Smooth muscle cell (in vitro differentiated cells): Measurements from ENCODE around the gene CARHSP1. TPM values are rescaled to one million over a fixed set of nuclear protein-coding genes. Genes with fewer than 3 reads are reported as not detected.
"Not testable (repeated sequence)": the region's sequence is repeated elsewhere in the genome, so short reads cannot be mapped to it uniquely, and the experiment has no call there.

Experiments
- DNase-seq: peaks from one replicate; lab custom pipeline; 2025; ENCODE audit not compliant: unreplicated experiment; lab: John Stamatoyannopoulos, UW
- H2AFZ ChIP-seq: fragments of 200-600 bp; sonication (generic); 2 replicates; pipeline ENCODE4 v1.6.0; 2016; ENCODE audit warnings: antibody characterized with exemption, low read depth, mild to moderate bottlenecking
- H3F3A ChIP-seq: fragments of 200-600 bp; sonication (generic); 2 replicates; pipeline ENCODE4 v1.6.0; 2017; ENCODE audit warnings: antibody characterized with exemption, low read depth
- H3K27ac ChIP-seq: fragments of 200-600 bp; sonication (generic); 2 replicates; pipeline ENCODE4 v1.5.1; 2016; ENCODE audit warnings: low read depth, mild to moderate bottlenecking
- H3K27me3 ChIP-seq: fragments of 200-600 bp; sonication (generic); 2 replicates; pipeline ENCODE4 v1.6.1; 2016; ENCODE audit warnings: low read depth, mild to moderate bottlenecking
- H3K36me3 ChIP-seq: fragments of 200-600 bp; sonication (generic); 2 replicates; pipeline ENCODE4 v1.5.1; 2016; ENCODE audit warnings: low read depth
- H3K4me1 ChIP-seq: fragments of 200-600 bp; sonication (generic); 2 replicates; pipeline ENCODE4 v1.5.1; 2016; ENCODE audit warnings: low read depth
- H3K4me2 ChIP-seq: fragments of 200-600 bp; sonication (generic); 2 replicates; pipeline ENCODE4 v1.6.0; 2016; ENCODE audit warnings: mild to moderate bottlenecking
- H3K4me3 ChIP-seq: fragments of 200-600 bp; sonication (generic); 2 replicates; pipeline ENCODE4 v1.5.1; 2016; ENCODE audit warnings: mild to moderate bottlenecking
- H3K79me2 ChIP-seq: fragments of 200-600 bp; sonication (generic); 2 replicates; pipeline ENCODE4 v1.6.0; 2016; ENCODE audit warnings: low read depth, mild to moderate bottlenecking
- H3K9ac ChIP-seq: fragments of 200-600 bp; sonication (generic); 2 replicates; pipeline ENCODE4 v1.6.0; 2016; ENCODE audit warnings: low read depth
- H3K9me3 ChIP-seq: fragments of 200-600 bp; sonication (generic); replicated peaks from 2 replicates; pipeline ENCODE4 v1.5.1; 2016; ENCODE audit warnings: low read depth
- H4K20me1 ChIP-seq: fragments of 200-600 bp; sonication (generic); 2 replicates; pipeline ENCODE4 v1.6.0; 2016; ENCODE audit warnings: low read depth
- CTCF ChIP-seq: fragments of 200-600 bp; sonication (generic); IDR thresholded peaks from 2 replicates; pipeline ENCODE4 v1.5.1; 2017; ENCODE audit warnings: borderline replicate concordance, mild to moderate bottlenecking, antibody characterized with exemption; ENCODE audit not compliant: insufficient read depth, poor library complexity, severe bottlenecking
- WGBS: methylation state at CpG from one replicate; pipeline ENCODE4 v1.1.7; 2016; ENCODE audit warnings: low lambda C conversion rate; 5-methylcytosine and 5-hydroxymethylcytosine counted together
- polyA plus RNA-seq: library from polyadenylated mRNA; unstranded; fragments of >200 nt; fragmentation: Nextera tagmentation; extraction: Ambion mirVana; gene quantifications from 2 replicates; pipeline ENCODE4 v1.2.1, GENCODE V29; 2016
- total RNA-seq: library from RNA; depleted of rRNA; stranded (reverse); fragments of >200 nt; gene quantifications from 2 replicates; pipeline ENCODE4 v1.2.3, GENCODE V29; 2014

Gene CARHSP1
- total and polyA plus RNA-seq, 2 experiments from 2014 or later, result 62.6 to 94.0 TPM

GRCh38 chr16:8877894-8878522, 9.2 kb upstream of the CARHSP1 start:
- no peak for DNase-seq
- Histone ChIP-seq H2AFZ (no peak overlapping the region), H3K9me3 (no peaks in the 10 kb centered on the region), H3K27ac (peak overlapping the region; percentile 72), H3K4me2 (peak overlapping the region; percentile 77), H3K4me3 (no peak overlapping the region), H3K9ac (no peak overlapping the region), H3K36me3 (no peaks in the 10 kb centered on the region), H3F3A (no peaks in the 10 kb centered on the region), H3K79me2 (no peaks in the 10 kb centered on the region), H3K27me3 (no peaks in the 10 kb centered on the region), H4K20me1 (no peaks in the 10 kb centered on the region), H3K4me1 (peaks cover 7% of the 10 kb centered on the region)
- 80% methylated on average over 8 of the region's 8 CpGs for WGBS
- TF ChIP-seq CTCF, result no peak

- DNase-seq, H4K20me1 ChIP-seq, H2AFZ ChIP-seq, H3K27ac ChIP-seq, H3F3A ChIP-seq, H3K27me3 ChIP-seq, H3K4me2 ChIP-seq, H3K9me3 ChIP-seq, H3K79me2 ChIP-seq, H3K9ac ChIP-seq, H3K4me1 ChIP-seq, H3K4me3 ChIP-seq, H3K36me3 ChIP-seq: not testable (repeated sequence)
- WGBS, result 90% methylated on average over 7 of the region's 7 CpGs
Observed at GRCh38 chr16:8875317-8875716, 6.5 kb upstream of the CARHSP1 start.

GRCh38 chr16:8874388-8874787, 5.6 kb upstream of the CARHSP1 start:
- Histone ChIP-seq H3K4me2 (no peak overlapping the region), H3K4me3 (no peak overlapping the region), H3F3A (no peaks in the 10 kb centered on the region), H3K36me3 (no peaks in the 10 kb centered on the region), H3K9ac (no peak overlapping the region), H3K4me1 (peaks cover 11% of the 10 kb centered on the region), H3K27ac (no peak overlapping the region), H3K9me3 (no peaks in the 10 kb centered on the region), H4K20me1 (no peaks in the 10 kb centered on the region), H3K79me2 (no peaks in the 10 kb centered on the region), H3K27me3 (no peaks in the 10 kb centered on the region), H2AFZ (no peak overlapping the region)
- WGBS, result 65% methylated on average over 6 of the region's 6 CpGs
- no peak for DNase-seq
- no peak for TF ChIP-seq CTCF

GRCh38 chr16:8873866-8874195, 5.0 kb upstream of the CARHSP1 start:
- H3F3A ChIP-seq, H3K9ac ChIP-seq, H4K20me1 ChIP-seq, H3K79me2 ChIP-seq, DNase-seq, H3K4me3 ChIP-seq, H2AFZ ChIP-seq, H3K9me3 ChIP-seq, H3K27me3 ChIP-seq, H3K4me2 ChIP-seq, H3K36me3 ChIP-seq, H3K27ac ChIP-seq: not testable (repeated sequence)
- H3K4me1 ChIP-seq, result peaks cover 14% of the 10 kb centered on the region
- WGBS, result 97% methylated on average over 7 of the region's 7 CpGs
